ENCODE data around the gene CRY2. TPM values are rescaled to one million over a fixed set of nuclear protein-coding genes. Genes with fewer than 3 reads are reported as not detected.
A peak's percentile ranks its signal among the peaks of the same experiment; 100 is the strongest.
"Not testable (repeated sequence)": the region's sequence is repeated elsewhere in the genome, so short reads cannot be mapped to it uniquely, and the experiment has no call there.

CRY2 gene
- 6.8 and 9.2 TPM in 2 replicates for total RNA-seq

- DNase-seq (ENCODE audit: low read depth, low spot score), result peak; percentile 86
Measured at GRCh38 chr11:45846974-45847910, at the start of gene CRY2. Gene CRY2, plus strand, starts transcription at chr11:45847475. Its CDS starts 16 bp downstream, at chr11:45847491.

- no peak for DNase-seq (ENCODE audit: low read depth, low spot score)
Measured at GRCh38 chr11:45798793-45799441, 48.4 kb upstream of the CRY2 start.

GRCh38 chr11:45799562-45799961 is 47.7 kb upstream of the CRY2 start:
- DNase-seq (ENCODE audit: low read depth, low spot score), result no peak

GRCh38 chr11:45800261-45800660 is 47.0 kb upstream of the CRY2 start:
- DNase-seq (ENCODE audit: low read depth, low spot score), result no peak

GRCh38 chr11:45801723-45802315 is 45.5 kb upstream of the CRY2 start:
- no peak for DNase-seq (ENCODE audit: low read depth, low spot score)

DNA sequence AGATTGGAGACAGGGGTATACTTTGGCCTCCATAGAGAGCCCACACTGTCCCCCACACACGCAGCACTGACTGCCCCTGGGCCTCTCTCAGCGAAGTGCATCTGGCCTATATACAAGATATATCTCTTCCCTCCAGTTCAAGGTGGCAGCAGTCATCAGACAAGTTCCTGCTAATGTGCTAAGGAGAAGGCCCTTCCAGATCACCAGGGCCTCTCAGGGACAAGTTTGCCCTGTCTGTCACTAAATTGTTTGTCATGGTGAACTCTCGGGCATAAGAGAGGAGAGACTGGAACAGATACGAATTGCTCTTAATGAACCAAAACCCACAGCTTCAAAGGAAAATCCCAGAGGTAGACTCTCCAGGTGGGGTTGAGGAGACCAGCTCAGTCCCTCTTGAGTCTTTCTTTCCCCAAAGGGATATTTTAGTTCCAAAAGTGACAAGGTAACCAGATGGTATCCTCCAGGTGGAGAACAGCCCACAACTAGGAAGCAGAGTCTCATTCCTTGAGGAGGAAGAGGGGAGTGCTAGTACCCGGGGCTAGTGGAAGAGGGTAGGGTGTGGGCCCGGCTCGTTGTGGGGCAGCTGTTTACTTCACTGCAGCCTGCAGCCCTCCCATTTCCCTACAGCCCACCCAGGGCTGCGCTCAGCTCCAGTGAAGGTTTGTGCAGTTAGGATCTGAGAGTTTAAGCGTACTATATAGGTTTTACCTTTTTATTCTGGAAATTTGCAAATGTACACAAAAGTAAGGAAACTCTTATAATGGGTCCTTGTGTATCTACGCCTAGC is 44.6 kb upstream of the CRY2 start:
- no peak for DNase-seq (ENCODE audit: low read depth, low spot score)

GRCh38 chr11:45803971-45804760 is 43.1 kb upstream of the CRY2 start:
- DNase-seq (ENCODE audit: low read depth, low spot score), result no peak

DNA sequence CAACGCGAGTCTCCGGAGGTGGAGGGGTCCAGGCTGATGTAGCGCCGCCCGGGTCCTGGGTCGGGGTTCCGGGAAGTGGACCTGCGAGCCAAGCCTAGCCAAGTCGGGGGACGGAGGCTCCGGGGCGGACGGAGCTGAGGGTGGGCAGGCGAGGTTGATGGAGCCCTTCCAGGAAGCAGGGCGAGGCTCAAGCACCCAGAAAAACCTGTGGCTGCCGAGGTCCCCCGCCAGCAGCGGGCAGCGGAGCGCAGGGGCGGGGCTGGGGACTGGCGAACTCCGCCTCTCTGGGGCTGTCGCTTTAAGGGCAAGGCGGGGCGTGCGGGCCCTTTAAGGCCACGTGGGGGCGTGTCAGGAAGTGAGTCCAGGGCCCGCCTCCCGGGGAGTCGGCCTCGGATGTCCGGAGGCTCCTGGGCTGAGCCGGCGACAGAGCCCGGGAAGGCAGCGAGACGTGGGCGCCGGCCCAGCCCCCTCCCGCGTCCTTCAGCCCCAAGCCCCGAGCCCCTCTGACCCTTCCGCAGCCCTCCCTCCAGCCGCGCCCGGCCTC is 42.4 kb upstream of the CRY2 start, which contains the start of gene SLC35C1:
Gene SLC35C1, plus strand, starts transcription at position 389 of the 544 bp plus-strand sequence. CDS start 653 bp downstream, outside the sequence.
- DNase-seq (ENCODE audit: low read depth, low spot score), result peak; percentile 71

GRCh38 chr11:45805305-45806071 is 41.8 kb upstream of the CRY2 start:
- DNase-seq (ENCODE audit: low read depth, low spot score), result peak; percentile 24

- no peak for DNase-seq (ENCODE audit: low read depth, low spot score)
Measured at GRCh38 chr11:45806072-45806933, 41.0 kb upstream of the CRY2 start.

- DNase-seq (ENCODE audit: low read depth, low spot score), result no peak
Measured at GRCh38 chr11:45806937-45807791, 40.1 kb upstream of the CRY2 start.

DNA sequence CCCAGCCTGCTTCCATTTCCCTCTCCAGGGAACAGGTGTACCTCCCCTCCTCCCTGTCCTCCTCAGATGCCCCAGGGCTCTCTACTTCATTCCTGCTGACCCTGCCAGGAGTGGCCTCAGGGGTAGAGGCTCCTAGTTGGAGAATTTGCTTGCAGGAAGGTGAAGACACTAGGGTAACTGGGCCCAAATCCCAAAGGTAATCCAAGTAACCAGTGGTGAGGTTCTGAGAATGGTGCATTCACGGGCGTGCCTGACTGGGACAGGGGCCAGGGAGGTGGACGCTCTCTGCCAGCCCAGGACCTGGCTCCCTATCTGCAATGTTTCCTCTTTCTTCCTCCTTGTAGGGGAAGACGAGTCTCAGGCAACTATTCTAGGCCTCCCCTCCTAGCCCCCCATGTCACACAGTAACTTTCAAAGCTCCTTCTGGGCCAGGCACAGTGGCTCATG is 39.5 kb upstream of the CRY2 start:
- no peak for DNase-seq (ENCODE audit: low read depth, low spot score)

- not testable (repeated sequence) for DNase-seq (ENCODE audit: low read depth, low spot score)
Measured at GRCh38 chr11:45808427-45808826, 38.8 kb upstream of the CRY2 start.

DNA sequence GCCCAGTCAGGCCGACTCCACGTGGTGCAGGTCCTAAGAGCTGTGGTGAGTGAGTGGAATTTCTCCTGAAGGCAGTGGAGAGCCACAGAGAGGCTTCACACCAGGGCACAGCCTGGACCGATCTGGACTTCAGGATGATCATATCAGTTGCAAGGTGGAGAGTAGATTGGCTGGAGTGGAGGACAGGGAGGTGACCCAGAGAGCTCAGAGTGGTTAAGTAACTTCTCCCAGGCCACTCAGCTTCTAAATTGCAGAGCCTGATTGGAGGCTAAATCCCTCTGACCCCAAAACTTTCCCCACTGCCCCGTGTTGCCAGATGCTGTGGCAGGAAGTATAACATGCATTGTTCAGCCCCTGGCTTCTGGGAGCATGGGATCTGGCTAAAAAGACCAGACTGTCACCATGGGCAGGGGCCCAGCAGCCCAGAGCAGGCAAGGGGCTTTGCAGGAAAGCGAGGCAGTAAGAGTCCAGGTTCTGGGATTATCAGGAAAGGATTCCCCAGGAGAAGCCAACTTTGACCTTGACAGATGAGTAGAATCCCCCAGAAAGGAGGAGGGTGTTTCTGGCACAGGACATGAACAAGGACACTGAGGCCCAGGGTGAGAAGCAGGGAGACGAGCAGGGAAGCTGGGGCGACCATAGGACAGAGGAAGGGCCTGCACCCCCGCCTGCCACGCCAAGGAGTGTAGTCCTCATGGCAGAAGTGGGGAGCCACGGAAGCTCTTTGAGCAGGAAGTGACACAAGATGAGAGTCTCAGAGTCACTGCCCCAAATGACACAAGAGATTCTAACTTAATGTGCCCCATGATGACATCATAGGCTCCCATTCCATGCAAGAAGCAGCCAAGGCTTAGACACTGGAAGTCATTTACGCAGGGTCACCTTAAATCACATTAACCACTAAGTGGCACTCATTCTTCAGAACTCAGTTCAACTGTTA is 37.5 kb upstream of the CRY2 start:
- DNase-seq (ENCODE audit: low read depth, low spot score), result no peak

GRCh38 chr11:45810431-45811108 is 36.7 kb upstream of the CRY2 start:
- DNase-seq (ENCODE audit: low read depth, low spot score), result no peak

GRCh38 chr11:45811109-45811435 is 36.2 kb upstream of the CRY2 start:
- no peak for DNase-seq (ENCODE audit: low read depth, low spot score)
